Measurements from ENCODE around the gene RBM19. TPM values are rescaled to one million over a fixed set of nuclear protein-coding genes. Genes with fewer than 3 reads are reported as not detected.

RBM19 gene
- total RNA-seq, 1 experiment from 2014 or later, result 19.9 TPM

DNA sequence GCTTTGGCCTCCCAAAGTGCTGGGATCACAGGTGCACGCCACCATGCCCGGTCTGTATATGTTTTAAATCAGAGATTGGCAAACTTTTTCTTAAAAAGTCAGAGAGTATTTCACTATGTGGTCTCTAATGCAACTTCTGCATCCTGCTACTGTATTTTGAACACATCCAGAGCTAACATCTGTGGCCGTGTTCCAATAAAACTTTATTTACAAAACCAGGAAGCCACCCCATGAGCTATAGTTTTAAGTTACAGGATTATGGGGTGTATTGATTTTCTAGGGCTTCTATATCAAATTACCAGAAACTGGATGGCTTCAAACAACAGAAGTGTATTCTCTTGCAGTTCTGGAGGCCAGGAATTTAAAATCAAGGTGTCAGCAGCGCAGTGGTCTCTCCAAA, 5.3 kb upstream of the RBM19 start:
- Histone ChIP-seq H4K20me1 (ENCODE audit: insufficient read depth, low read depth, low read length) (no peaks in the 10 kb centered on the region), H3K27ac (ENCODE audit: low read length) (no peak overlapping the region), H3K4me1 (ENCODE audit: low read length) (peaks cover 5% of the 10 kb centered on the region), H3K79me2 (ENCODE audit: low read length) (no peaks in the 10 kb centered on the region), H3K9ac (ENCODE audit: low read length) (no peak overlapping the region), H2AFZ (ENCODE audit: low read length) (no peak overlapping the region), H3K9me3 (ENCODE audit: low read length) (no peaks in the 10 kb centered on the region), H3K36me3 (ENCODE audit: insufficient read depth, low read length) (no peaks in the 10 kb centered on the region), H3K4me2 (ENCODE audit: low read depth, low read length, poor library complexity, severe bottlenecking) (no peak overlapping the region), H3K4me3 (ENCODE audit: low read length) (no peak overlapping the region), H3K27me3 (ENCODE audit: low read length) (no peaks in the 10 kb centered on the region), H3K9me2 (replicated peaks; ENCODE audit: insufficient read depth, low read length) (no peaks in the 10 kb centered on the region)
- no peak for DNase-seq

DNA sequence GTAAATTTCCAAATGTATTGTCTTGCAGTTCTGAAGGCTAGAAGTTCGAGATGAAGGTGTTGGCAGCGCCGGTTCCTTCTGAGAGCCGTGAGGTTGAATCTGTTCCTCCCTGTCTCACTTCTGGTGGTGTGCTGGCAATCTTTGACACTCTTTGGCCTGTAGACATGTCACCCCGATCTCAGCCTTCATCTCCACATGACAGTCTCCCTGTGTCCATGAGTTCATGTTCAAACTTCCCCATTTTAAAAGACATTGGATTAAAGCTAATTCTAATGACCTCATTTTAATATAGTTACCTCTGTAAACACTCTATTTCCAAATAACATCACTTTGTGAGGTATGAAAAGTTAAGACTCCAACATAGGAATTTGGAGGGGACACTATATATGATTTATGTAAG, 4.1 kb upstream of the RBM19 start:
- no peak for DNase-seq
- no peak overlapping the region for H2AFZ ChIP-seq (ENCODE audit: low read length)
- H4K20me1 ChIP-seq (ENCODE audit: insufficient read depth, low read depth, low read length), result no peaks in the 10 kb centered on the region

DNA sequence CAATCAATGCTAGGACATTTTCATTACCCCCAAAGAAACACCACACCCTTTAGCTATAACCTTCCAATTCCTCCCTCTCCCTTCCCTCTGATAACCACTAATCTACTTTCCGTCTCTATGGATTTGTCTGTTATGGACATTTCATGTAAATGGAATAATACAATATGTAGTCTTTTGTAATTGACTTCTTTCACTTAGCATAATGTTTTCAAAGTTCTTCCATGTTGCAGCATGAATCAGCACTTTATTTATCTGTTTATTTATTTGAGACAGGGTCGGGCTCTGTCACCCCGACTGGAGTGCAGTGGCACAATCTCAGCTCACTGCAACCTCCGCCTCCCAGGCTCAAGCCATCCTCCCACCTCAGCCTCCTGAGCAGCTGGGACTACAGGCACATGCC, 1.2 kb upstream of the RBM19 start:
- H3K4me2 ChIP-seq (ENCODE audit: low read depth, low read length, poor library complexity, severe bottlenecking), result no peak overlapping the region
- H3K4me1 ChIP-seq (ENCODE audit: low read length), result peaks cover 18% of the 10 kb centered on the region
- H3K9me2 ChIP-seq (replicated peaks; ENCODE audit: insufficient read depth, low read length), result no peaks in the 10 kb centered on the region
- H3K36me3 ChIP-seq (ENCODE audit: insufficient read depth, low read length), result no peaks in the 10 kb centered on the region; the same call in 1 of the 2 replicates
- H3K4me3 ChIP-seq (ENCODE audit: low read length), result no peak overlapping the region
- H3K79me2 ChIP-seq (ENCODE audit: low read length), result peaks cover 34% of the 10 kb centered on the region
- no peaks in the 10 kb centered on the region for H3K9me3 ChIP-seq (ENCODE audit: low read length)
- no peak overlapping the region for H3K9ac ChIP-seq (ENCODE audit: low read length)
- no peak for DNase-seq
- H3K27me3 ChIP-seq (ENCODE audit: low read length), result no peaks in the 10 kb centered on the region
- H2AFZ ChIP-seq (ENCODE audit: low read length), result no peak overlapping the region
- no peaks in the 10 kb centered on the region for H4K20me1 ChIP-seq (ENCODE audit: insufficient read depth, low read depth, low read length)
- no peak overlapping the region for H3K27ac ChIP-seq (ENCODE audit: low read length)

More for the DNA sequence above, 4.1 kb upstream of the RBM19 start:
- Histone ChIP-seq H3K4me3 (ENCODE audit: low read length) (no peak overlapping the region), H3K27ac (ENCODE audit: low read length) (no peak overlapping the region), H3K4me2 (ENCODE audit: low read depth, low read length, poor library complexity, severe bottlenecking) (no peak overlapping the region), H3K27me3 (ENCODE audit: low read length) (no peaks in the 10 kb centered on the region), H3K9ac (ENCODE audit: low read length) (no peak overlapping the region), H3K9me3 (ENCODE audit: low read length) (no peaks in the 10 kb centered on the region), H3K79me2 (ENCODE audit: low read length) (peaks cover 9% of the 10 kb centered on the region), H3K4me1 (ENCODE audit: low read length) (peaks cover 11% of the 10 kb centered on the region), H3K9me2 (replicated peaks; ENCODE audit: insufficient read depth, low read length) (no peaks in the 10 kb centered on the region), H3K36me3 (ENCODE audit: insufficient read depth, low read length) (no peaks in the 10 kb centered on the region)

DNA sequence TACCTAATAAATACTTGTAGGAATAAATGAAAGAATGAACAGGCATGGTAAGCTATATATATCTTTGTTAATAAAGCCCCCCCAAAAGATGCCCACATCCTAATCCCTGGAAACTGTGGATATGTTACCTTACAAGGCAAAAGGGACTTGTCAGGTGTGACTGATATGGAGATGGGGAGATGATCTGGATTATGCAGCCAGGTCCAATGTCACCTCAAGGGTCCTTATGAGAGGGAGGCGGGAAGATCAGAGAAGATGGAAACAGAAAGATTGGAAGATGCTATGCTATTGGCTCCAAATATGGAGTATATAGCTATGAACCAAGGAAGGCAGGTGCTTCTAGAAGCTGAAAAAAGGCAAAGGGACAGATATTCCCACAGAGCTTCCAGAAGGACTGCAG, 3.4 kb downstream of the RBM19 start:
- Histone ChIP-seq H3K9me3 (ENCODE audit: low read length) (no peaks in the 10 kb centered on the region), H3K4me1 (ENCODE audit: low read length) (peaks cover 18% of the 10 kb centered on the region), H3K4me3 (ENCODE audit: low read length) (no peak overlapping the region), H4K20me1 (ENCODE audit: insufficient read depth, low read depth, low read length) (no peaks in the 10 kb centered on the region), H2AFZ (ENCODE audit: low read length) (no peak overlapping the region), H3K9me2 (replicated peaks; ENCODE audit: insufficient read depth, low read length) (no peaks in the 10 kb centered on the region), H3K27ac (ENCODE audit: low read length) (no peak overlapping the region), H3K27me3 (ENCODE audit: low read length) (no peaks in the 10 kb centered on the region), H3K9ac (ENCODE audit: low read length) (no peak overlapping the region), H3K79me2 (ENCODE audit: low read length) (peaks cover 34% of the 10 kb centered on the region), H3K4me2 (ENCODE audit: low read depth, low read length, poor library complexity, severe bottlenecking) (no peak overlapping the region), H3K36me3 (ENCODE audit: insufficient read depth, low read length) (peaks cover 4% of the 10 kb centered on the region; the same call in 1 of the 2 replicates)
- DNase-seq, result no peak

GRCh38 chr12:113961921-113962710, 4.0 kb downstream of the RBM19 start:
- Histone ChIP-seq H3K9me2 (replicated peaks; ENCODE audit: insufficient read depth, low read length) (no peaks in the 10 kb centered on the region), H2AFZ (ENCODE audit: low read length) (no peak overlapping the region), H3K4me1 (ENCODE audit: low read length) (peaks cover 18% of the 10 kb centered on the region), H3K4me2 (ENCODE audit: low read depth, low read length, poor library complexity, severe bottlenecking) (no peak overlapping the region), H3K9me3 (ENCODE audit: low read length) (no peaks in the 10 kb centered on the region), H4K20me1 (ENCODE audit: insufficient read depth, low read depth, low read length) (no peaks in the 10 kb centered on the region), H3K36me3 (ENCODE audit: insufficient read depth, low read length) (peaks cover 4% of the 10 kb centered on the region; the same call in 1 of the 2 replicates), H3K79me2 (ENCODE audit: low read length) (peaks cover 34% of the 10 kb centered on the region), H3K9ac (ENCODE audit: low read length) (no peak overlapping the region), H3K27ac (ENCODE audit: low read length) (no peak overlapping the region), H3K4me3 (ENCODE audit: low read length) (no peak overlapping the region), H3K27me3 (ENCODE audit: low read length) (no peaks in the 10 kb centered on the region)
- DNase-seq, result no peak

DNA sequence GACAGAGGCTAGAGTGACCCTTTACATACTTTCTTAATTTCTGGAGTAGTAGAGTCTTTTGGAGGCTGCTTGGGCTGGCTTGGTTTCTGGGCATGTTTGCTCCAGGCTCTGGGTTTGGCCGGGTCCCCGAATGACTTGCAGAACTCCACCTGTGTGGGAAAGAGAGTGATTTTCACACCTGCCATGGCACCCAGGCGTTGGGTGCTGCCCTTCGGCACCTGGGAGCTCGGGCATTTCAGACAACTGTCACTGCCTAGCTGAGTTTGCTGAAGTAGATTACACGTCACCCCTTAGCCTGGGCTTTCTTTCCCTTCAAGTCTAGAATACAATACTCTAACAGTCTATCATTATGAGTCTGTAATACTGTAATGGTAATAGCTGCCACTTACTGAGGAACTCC, 6.1 kb downstream of the RBM19 start:
- Histone ChIP-seq H3K36me3 (ENCODE audit: insufficient read depth, low read length) (peaks cover 4% of the 10 kb centered on the region; the same call in 1 of the 2 replicates), H3K4me1 (ENCODE audit: low read length) (peaks cover 5% of the 10 kb centered on the region), H3K27ac (ENCODE audit: low read length) (no peak overlapping the region), H3K4me2 (ENCODE audit: low read depth, low read length, poor library complexity, severe bottlenecking) (no peak overlapping the region), H4K20me1 (ENCODE audit: insufficient read depth, low read depth, low read length) (no peaks in the 10 kb centered on the region), H3K27me3 (ENCODE audit: low read length) (no peaks in the 10 kb centered on the region), H2AFZ (ENCODE audit: low read length) (no peak overlapping the region), H3K79me2 (ENCODE audit: low read length) (peaks cover 23% of the 10 kb centered on the region), H3K9me2 (replicated peaks; ENCODE audit: insufficient read depth, low read length) (no peaks in the 10 kb centered on the region), H3K4me3 (ENCODE audit: low read length) (no peak overlapping the region), H3K9me3 (ENCODE audit: low read length) (no peaks in the 10 kb centered on the region), H3K9ac (ENCODE audit: low read length) (no peak overlapping the region)
- DNase-seq, result no peak

DNA sequence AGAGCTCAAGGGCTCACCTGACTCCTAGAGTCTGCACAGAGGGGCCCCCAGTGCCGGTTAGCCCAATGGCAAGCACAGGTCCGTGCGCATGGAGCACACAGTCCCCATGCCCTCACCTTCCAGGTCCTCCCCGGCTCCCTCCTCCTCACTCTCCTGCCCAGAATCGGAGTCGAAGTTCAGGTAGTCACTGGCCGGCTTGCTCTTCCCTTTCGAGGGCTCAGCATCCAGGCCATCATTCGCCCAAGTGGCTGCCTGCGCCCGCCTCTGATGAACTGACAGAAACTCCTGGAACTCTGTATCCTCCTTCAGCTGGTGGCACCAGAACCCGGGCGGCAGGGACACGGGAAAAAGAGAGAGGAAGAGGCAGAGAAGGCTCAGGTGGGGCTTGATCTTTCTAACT, 7.0 kb downstream of the RBM19 start:
- no peaks in the 10 kb centered on the region for H4K20me1 ChIP-seq (ENCODE audit: insufficient read depth, low read depth, low read length)
- no peak overlapping the region for H3K9ac ChIP-seq (ENCODE audit: low read length)
- no peaks in the 10 kb centered on the region for H3K4me1 ChIP-seq (ENCODE audit: low read length)
- no peaks in the 10 kb centered on the region for H3K27me3 ChIP-seq (ENCODE audit: low read length)
- no peaks in the 10 kb centered on the region for H3K9me3 ChIP-seq (ENCODE audit: low read length)
- H3K4me3 ChIP-seq (ENCODE audit: low read length), result no peak overlapping the region
- H3K9me2 ChIP-seq (replicated peaks; ENCODE audit: insufficient read depth, low read length), result no peaks in the 10 kb centered on the region
- H3K27ac ChIP-seq (ENCODE audit: low read length), result no peak overlapping the region
- H2AFZ ChIP-seq (ENCODE audit: low read length), result no peak overlapping the region
- H3K79me2 ChIP-seq (ENCODE audit: low read length), result peaks cover 14% of the 10 kb centered on the region
- H3K36me3 ChIP-seq (ENCODE audit: insufficient read depth, low read length), result peaks cover 4% of the 10 kb centered on the region; the same call in 1 of the 2 replicates
- no peak for DNase-seq
- H3K4me2 ChIP-seq (ENCODE audit: low read depth, low read length, poor library complexity, severe bottlenecking), result no peak overlapping the region

DNA sequence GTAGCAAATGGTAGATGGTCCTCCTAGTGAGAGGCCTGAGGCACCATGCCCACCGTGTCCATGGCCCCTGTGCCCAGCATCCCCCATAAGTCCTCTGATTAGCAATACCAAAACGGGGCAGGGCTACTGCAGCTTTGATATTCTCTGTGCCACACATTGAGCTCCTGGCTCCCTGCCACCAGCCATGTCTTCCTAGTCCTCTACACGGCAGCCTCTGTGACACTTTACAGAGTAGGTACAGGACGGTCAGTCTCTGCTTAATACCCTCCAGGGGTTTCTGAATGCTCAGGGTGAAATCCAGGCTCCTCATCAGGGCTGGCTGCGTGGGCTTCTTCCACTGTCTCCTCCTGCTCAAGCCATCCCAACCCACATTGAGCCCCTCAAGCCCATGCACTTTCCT, 8.0 kb downstream of the RBM19 start:
- Histone ChIP-seq H3K79me2 (ENCODE audit: low read length) (0 out of 2 replicates have a peak, but pooled peaks cover 4% of the 10 kb centered on the region), H3K4me2 (ENCODE audit: low read depth, low read length, poor library complexity, severe bottlenecking) (no peak overlapping the region), H3K27me3 (ENCODE audit: low read length) (no peaks in the 10 kb centered on the region), H4K20me1 (ENCODE audit: insufficient read depth, low read depth, low read length) (no peaks in the 10 kb centered on the region), H3K9ac (ENCODE audit: low read length) (no peak overlapping the region), H3K9me2 (replicated peaks; ENCODE audit: insufficient read depth, low read length) (no peaks in the 10 kb centered on the region), H3K27ac (ENCODE audit: low read length) (no peak overlapping the region), H2AFZ (ENCODE audit: low read length) (no peak overlapping the region), H3K9me3 (ENCODE audit: low read length) (no peaks in the 10 kb centered on the region), H3K4me3 (ENCODE audit: low read length) (no peak overlapping the region), H3K4me1 (ENCODE audit: low read length) (no peaks in the 10 kb centered on the region), H3K36me3 (ENCODE audit: insufficient read depth, low read length) (peaks cover 4% of the 10 kb centered on the region; the same call in 1 of the 2 replicates)
- DNase-seq, result no peak
